NCI-H2196 treated with DMSO at 0.1 percent for 48 hours (cell line): ENCODE data around the gene PTPRT.

ENCODE experiments used
- DNase-seq: peaks from one replicate; lab custom pipeline; 2025; ENCODE audit not compliant: unreplicated experiment; lab: John Stamatoyannopoulos, UW

PTPRT gene

GRCh38 chr20:42978184-42978974 lies 211.3 kb downstream of the PTPRT start:
- no peak for DNase-seq

- no peak for DNase-seq
Measured at GRCh38 chr20:42975974-42976373, 213.7 kb downstream of the PTPRT start.

- no peak for DNase-seq
Measured at GRCh38 chr20:42974347-42974746, 215.4 kb downstream of the PTPRT start.

GRCh38 chr20:42972591-42972990 lies 217.1 kb downstream of the PTPRT start:
- no peak for DNase-seq

GRCh38 chr20:42968746-42969145 lies 221.0 kb downstream of the PTPRT start:
- DNase-seq: no peak

GRCh38 chr20:42963796-42964195 lies 225.9 kb downstream of the PTPRT start:
- no peak for DNase-seq

- DNase-seq: no peak
Measured at GRCh38 chr20:42961771-42962170, 227.9 kb downstream of the PTPRT start.

- no peak for DNase-seq
Measured at GRCh38 chr20:42959996-42960395, 229.7 kb downstream of the PTPRT start.

GRCh38 chr20:42958367-42959069 lies 231.2 kb downstream of the PTPRT start:
- no peak for DNase-seq

GRCh38 chr20:42957704-42958095 lies 232.0 kb downstream of the PTPRT start:
- DNase-seq: no peak

GRCh38 chr20:42957018-42957703 lies 232.5 kb downstream of the PTPRT start:
- DNase-seq: no peak

GRCh38 chr20:42955713-42956112 lies 234.0 kb downstream of the PTPRT start:
- no peak for DNase-seq

GRCh38 chr20:42954951-42955350 lies 234.8 kb downstream of the PTPRT start:
- DNase-seq: no peak

- DNase-seq: no peak
Measured at GRCh38 chr20:42949950-42950349, 239.8 kb downstream of the PTPRT start.

- no peak for DNase-seq
Measured at GRCh38 chr20:42945234-42945994, 244.3 kb downstream of the PTPRT start.

- DNase-seq: no peak
Measured at GRCh38 chr20:42941629-42942028, 248.1 kb downstream of the PTPRT start.

- DNase-seq: no peak
Measured at GRCh38 chr20:42938441-42939205, 251.1 kb downstream of the PTPRT start.

GRCh38 chr20:42936482-42936881 lies 253.2 kb downstream of the PTPRT start:
- no peak for DNase-seq

GRCh38 chr20:42924215-42924614 lies 265.5 kb downstream of the PTPRT start:
- DNase-seq: no peak

GRCh38 chr20:42923348-42923918 lies 266.3 kb downstream of the PTPRT start:
- no peak for DNase-seq
